ENCODE results near the gene LCE6A.

DNA sequence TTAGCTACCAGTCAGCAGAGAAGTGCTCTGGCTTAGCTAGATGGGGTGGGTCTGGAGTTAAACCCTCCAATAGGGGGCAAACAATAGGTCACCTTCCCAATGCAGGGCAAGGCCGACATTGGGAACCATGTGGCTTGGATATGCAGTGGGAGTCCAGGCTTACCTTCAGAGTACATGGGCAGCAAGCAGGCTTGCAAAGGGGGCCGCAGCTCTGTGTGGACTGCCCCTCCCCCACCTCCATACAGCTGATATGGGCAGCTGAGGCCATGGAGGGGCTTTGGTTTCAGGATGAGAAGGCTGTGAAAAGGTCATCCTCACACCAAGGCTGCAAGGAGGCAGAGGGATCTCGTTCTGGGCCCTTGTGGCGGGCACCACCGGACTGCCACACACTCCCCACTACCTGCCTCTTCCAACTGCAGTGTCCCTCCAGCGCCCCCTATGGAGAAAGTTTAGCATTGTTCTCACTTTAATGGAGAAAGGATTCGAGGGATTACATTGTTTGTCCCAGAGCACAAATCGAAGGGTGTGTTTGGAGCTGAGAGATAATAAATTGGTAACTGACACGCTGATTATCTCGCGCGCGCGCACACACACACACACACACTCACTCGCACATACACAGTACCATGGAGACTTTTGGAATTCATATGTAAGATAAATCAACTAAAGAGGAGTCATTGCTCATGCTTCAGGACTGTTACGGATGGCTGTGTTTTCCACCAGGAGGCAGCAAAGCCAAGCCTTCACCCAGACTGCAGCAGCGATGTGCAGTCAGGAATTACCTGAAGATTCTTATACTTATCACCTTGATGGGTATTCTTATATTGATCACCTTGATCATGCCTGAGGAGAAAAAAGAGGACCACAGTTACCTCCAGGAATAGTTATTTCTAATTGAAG, 28.4 kb downstream of the LCE6A start:
- TF ChIP-seq POLR2A (IDR thresholded peaks at IDR 0.05), result no peak
- TF ChIP-seq, protein P1, sequence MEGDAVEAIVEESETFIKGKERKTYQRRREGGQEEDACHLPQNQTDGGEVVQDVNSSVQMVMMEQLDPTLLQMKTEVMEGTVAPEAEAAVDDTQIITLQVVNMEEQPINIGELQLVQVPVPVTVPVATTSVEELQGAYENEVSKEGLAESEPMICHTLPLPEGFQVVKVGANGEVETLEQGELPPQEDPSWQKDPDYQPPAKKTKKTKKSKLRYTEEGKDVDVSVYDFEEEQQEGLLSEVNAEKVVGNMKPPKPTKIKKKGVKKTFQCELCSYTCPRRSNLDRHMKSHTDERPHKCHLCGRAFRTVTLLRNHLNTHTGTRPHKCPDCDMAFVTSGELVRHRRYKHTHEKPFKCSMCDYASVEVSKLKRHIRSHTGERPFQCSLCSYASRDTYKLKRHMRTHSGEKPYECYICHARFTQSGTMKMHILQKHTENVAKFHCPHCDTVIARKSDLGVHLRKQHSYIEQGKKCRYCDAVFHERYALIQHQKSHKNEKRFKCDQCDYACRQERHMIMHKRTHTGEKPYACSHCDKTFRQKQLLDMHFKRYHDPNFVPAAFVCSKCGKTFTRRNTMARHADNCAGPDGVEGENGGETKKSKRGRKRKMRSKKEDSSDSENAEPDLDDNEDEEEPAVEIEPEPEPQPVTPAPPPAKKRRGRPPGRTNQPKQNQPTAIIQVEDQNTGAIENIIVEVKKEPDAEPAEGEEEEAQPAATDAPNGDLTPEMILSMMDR (IDR thresholded peaks at IDR 0.05), result no peak
